Suprapubic skin (tissue), 4 donors: ENCODE data around the gene ERVV-1. TPM values are rescaled to one million over a fixed set of nuclear protein-coding genes. Genes with fewer than 3 reads are reported as not detected.

ENCODE experiments used
- DNase-seq, 2 donors: peaks; one replicate each; pipeline ENCODE4 v3.0.0-alpha.2; 2019; ENCODE audit warnings: low spot score in 2 of 2
- H3K27ac ChIP-seq: fragments of 200-600 bp; sonication (generic); one replicate; pipeline ENCODE4 v1.5.1; 2019
- H3K27me3 ChIP-seq: fragments of 200-600 bp; sonication (generic); one replicate; pipeline ENCODE4 v1.5.1; 2019
- H3K36me3 ChIP-seq: fragments of 200-600 bp; sonication (generic); one replicate; pipeline ENCODE4 v1.5.1; 2019
- H3K4me1 ChIP-seq: fragments of 200-600 bp; sonication (generic); one replicate; pipeline ENCODE4 v1.5.1; 2019
- H3K4me3 ChIP-seq: fragments of 200-600 bp; sonication (generic); one replicate; pipeline ENCODE4 v1.5.1; 2019; ENCODE audit warnings: mild to moderate bottlenecking
- H3K9me3 ChIP-seq: fragments of 200-600 bp; sonication (generic); one replicate; pipeline ENCODE4 v1.5.1; 2019
- EP300 ChIP-seq: sonication (generic); formaldehyde crosslinking; IDR thresholded peaks from one replicate; pipeline ENCODE4 v1.6.1; 2017; ENCODE audit warnings: antibody characterized with exemption
- POLR2A ChIP-seq, 2 donors: fragments of 450-650 bp; IDR thresholded peaks; one replicate each; pipeline ENCODE4 v1.6.1; 2017; ENCODE audit warnings: antibody characterized with exemption in 2 of 2, mild to moderate bottlenecking in 2 of 2, moderate library complexity in 2 of 2
- POLR2AphosphoS5 ChIP-seq, 3 donors: sonication (generic); formaldehyde crosslinking; IDR thresholded peaks; one replicate each; pipeline ENCODE4 v1.6.1; 2017; ENCODE audit warnings: antibody characterized with exemption in 3 of 3
- WGBS: methylation state at CpG from one replicate; pipeline ENCODE4 v1.1.5; 2018; 5-methylcytosine and 5-hydroxymethylcytosine counted together
- total RNA-seq, 4 donors: library from RNA; depleted of rRNA; stranded (reverse); fragments of >200 nt; gene quantifications; one replicate each; pipeline ENCODE4 v1.1.0, GENCODE V29; 2016
- TF ChIP-seq, protein P1 (sequence below), 2 donors: fragments of 200-600 bp in 1 of 2; fragments of 450-650 bp in 1 of 2; sonication (generic) in 1 of 2; IDR thresholded peaks; one replicate each; pipeline ENCODE4 v1.5.1; 2016 to 2019; ENCODE audit warnings: antibody characterized with exemption in 2 of 2, mild to moderate bottlenecking in 1 of 2, moderate library complexity in 1 of 2

Gene ERVV-1
- total RNA-seq, 4 donors from 2014 or later = not detected

GRCh38 chr19:52990759-52991418, 22.8 kb upstream of the ERVV-1 start:
- TF ChIP-seq EP300 (no peak), POLR2A (IDR thresholded peaks at IDR 0.05) (no peak), POLR2AphosphoS5 (IDR thresholded peaks at IDR 0.05) (no peak)
- TF ChIP-seq, protein P1, sequence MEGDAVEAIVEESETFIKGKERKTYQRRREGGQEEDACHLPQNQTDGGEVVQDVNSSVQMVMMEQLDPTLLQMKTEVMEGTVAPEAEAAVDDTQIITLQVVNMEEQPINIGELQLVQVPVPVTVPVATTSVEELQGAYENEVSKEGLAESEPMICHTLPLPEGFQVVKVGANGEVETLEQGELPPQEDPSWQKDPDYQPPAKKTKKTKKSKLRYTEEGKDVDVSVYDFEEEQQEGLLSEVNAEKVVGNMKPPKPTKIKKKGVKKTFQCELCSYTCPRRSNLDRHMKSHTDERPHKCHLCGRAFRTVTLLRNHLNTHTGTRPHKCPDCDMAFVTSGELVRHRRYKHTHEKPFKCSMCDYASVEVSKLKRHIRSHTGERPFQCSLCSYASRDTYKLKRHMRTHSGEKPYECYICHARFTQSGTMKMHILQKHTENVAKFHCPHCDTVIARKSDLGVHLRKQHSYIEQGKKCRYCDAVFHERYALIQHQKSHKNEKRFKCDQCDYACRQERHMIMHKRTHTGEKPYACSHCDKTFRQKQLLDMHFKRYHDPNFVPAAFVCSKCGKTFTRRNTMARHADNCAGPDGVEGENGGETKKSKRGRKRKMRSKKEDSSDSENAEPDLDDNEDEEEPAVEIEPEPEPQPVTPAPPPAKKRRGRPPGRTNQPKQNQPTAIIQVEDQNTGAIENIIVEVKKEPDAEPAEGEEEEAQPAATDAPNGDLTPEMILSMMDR (IDR thresholded peaks at IDR 0.05) = no peak
- no peak overlapping the region for H3K27ac ChIP-seq
- DNase-seq = no peak
- peaks cover 25% of the 10 kb centered on the region for H3K4me1 ChIP-seq
- H3K4me3 ChIP-seq = no peak overlapping the region
- no peaks in the 10 kb centered on the region for H3K9me3 ChIP-seq
- WGBS = 86% methylated on average over 16 of the region's 16 CpGs
- no peaks in the 10 kb centered on the region for H3K27me3 ChIP-seq
- H3K36me3 ChIP-seq = peaks cover 11% of the 10 kb centered on the region

GRCh38 chr19:52991484-52991883, 22.2 kb upstream of the ERVV-1 start:
- Histone ChIP-seq H3K27me3 (no peaks in the 10 kb centered on the region), H3K4me1 (peaks cover 25% of the 10 kb centered on the region), H3K9me3 (no peaks in the 10 kb centered on the region), H3K36me3 (peaks cover 11% of the 10 kb centered on the region), H3K27ac (no peak overlapping the region), H3K4me3 (no peak overlapping the region)
- TF ChIP-seq, protein P1 (IDR thresholded peaks at IDR 0.05) = no peak
- TF ChIP-seq POLR2AphosphoS5 (IDR thresholded peaks at IDR 0.05) = no peak
- no peak for TF ChIP-seq EP300
- no peak for TF ChIP-seq POLR2A (IDR thresholded peaks at IDR 0.05)
- 62% methylated on average over 2 of the region's 2 CpGs for WGBS
- no peak for DNase-seq

DNA sequence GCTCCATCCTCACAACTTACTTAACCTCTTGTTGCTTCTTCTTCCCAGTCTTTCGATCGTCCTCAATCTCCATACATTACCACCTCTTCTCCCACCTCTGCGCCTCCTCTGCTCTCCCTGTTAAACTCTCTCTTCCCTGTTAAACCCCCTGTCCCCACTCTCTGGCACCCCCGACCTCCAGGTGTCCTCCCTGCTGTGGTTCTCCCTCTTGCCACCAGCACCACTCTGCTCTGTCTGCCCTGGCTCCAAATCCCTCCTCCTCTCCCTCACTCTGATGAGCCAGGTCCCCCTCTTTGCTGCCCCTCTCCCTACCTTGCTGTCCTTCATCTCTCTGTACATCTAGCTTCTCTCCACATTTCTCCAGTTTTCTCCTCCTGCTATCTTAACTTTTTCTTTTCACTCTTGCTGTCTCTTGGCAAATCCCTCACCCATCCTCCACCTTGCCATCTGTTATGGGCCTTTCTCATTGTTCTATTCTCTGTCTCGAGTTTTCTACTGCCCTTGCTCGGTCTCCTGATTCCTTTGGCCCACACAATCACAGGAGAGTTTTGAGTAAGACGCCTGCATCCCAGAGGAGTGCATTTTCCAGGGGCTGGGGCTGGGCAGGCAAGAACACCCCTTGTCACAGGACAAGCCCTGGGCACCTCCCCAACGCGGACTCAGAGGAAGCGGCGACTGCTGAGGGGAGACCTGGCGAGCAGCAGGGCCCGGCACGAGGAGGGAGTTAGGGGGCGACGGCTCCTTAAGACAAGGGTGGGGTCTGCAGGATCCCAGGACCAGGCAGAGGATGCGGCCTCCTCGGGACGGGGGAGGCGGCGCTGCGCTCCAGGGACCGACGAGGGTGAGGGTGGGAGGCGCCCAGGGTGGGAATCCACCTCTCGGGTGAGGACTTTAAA, 21.4 kb upstream of the ERVV-1 start:
- no peak overlapping the region for H3K27ac ChIP-seq

GRCh38 chr19:52993342-52994178, 20.2 kb upstream of the ERVV-1 start:
- Histone ChIP-seq H3K9me3 (no peaks in the 10 kb centered on the region), H3K36me3 (no peaks in the 10 kb centered on the region), H3K4me1 (peaks cover 25% of the 10 kb centered on the region), H3K27me3 (no peaks in the 10 kb centered on the region), H3K27ac (peak overlapping the region; percentile 12), H3K4me3 (peak overlapping the region; percentile 49)
- WGBS = 1% methylated on average over 27 of the region's 50 CpGs
- TF ChIP-seq POLR2AphosphoS5 (IDR thresholded peaks at IDR 0.05) (no peak), POLR2A (IDR thresholded peaks at IDR 0.05) (no peak), EP300 (no peak)
- TF ChIP-seq, protein P1 (IDR thresholded peaks at IDR 0.05) = peak in 1 of 2 donors; percentile 78
- peak; percentile 86 to 91 for DNase-seq

More for the DNA sequence above, 21.4 kb upstream of the ERVV-1 start:
- peaks cover 7% of the 10 kb centered on the region for H3K36me3 ChIP-seq
- 21% methylated on average over 26 of the region's 26 CpGs for WGBS
- peaks cover 25% of the 10 kb centered on the region for H3K4me1 ChIP-seq
- H3K27me3 ChIP-seq = no peaks in the 10 kb centered on the region
- DNase-seq = peak in 1 of 2 donors; percentile 68
- peak overlapping the region; percentile 49 for H3K4me3 ChIP-seq
- TF ChIP-seq EP300 = no peak
- TF ChIP-seq POLR2AphosphoS5 (IDR thresholded peaks at IDR 0.05) = no peak
- TF ChIP-seq, protein P1 (IDR thresholded peaks at IDR 0.05) = no peak
- TF ChIP-seq POLR2A (IDR thresholded peaks at IDR 0.05) = no peak
- no peaks in the 10 kb centered on the region for H3K9me3 ChIP-seq
